ENCODE results near the gene CHAT.

CHAT gene

GRCh38 chr10:49612513-49613164 lies 1.2 kb upstream of the CHAT start:
- DNase-seq = no peak

GRCh38 chr10:49613165-49613881 lies 514 bp upstream of the CHAT start:
- no peak for DNase-seq

- no peak for DNase-seq
Measured at GRCh38 chr10:49614242-49615198, 683 bp downstream of the CHAT start.

GRCh38 chr10:49615213-49615612 lies 1.4 kb downstream of the CHAT start:
- DNase-seq = no peak

GRCh38 chr10:49615721-49616120 lies 1.9 kb downstream of the CHAT start:
- DNase-seq = no peak

- no peak for DNase-seq
Measured at GRCh38 chr10:49616421-49617101, 2.7 kb downstream of the CHAT start.

GRCh38 chr10:49617121-49618020 lies 3.5 kb downstream of the CHAT start:
- no peak for DNase-seq

GRCh38 chr10:49618821-49619220 lies 5.0 kb downstream of the CHAT start:
- DNase-seq = no peak

- DNase-seq = no peak
Measured at GRCh38 chr10:49619613-49620012, 5.8 kb downstream of the CHAT start.

- no peak for DNase-seq
Measured at GRCh38 chr10:49620286-49620810, 6.5 kb downstream of the CHAT start.

- no peak for DNase-seq
Measured at GRCh38 chr10:49620841-49621378, 7.1 kb downstream of the CHAT start.

- DNase-seq = no peak
Measured at GRCh38 chr10:49621561-49621960, 7.7 kb downstream of the CHAT start.

GRCh38 chr10:49622426-49623425 lies 8.9 kb downstream of the CHAT start:
- no peak for DNase-seq

- DNase-seq = no peak
Measured at GRCh38 chr10:49624629-49625028, 10.8 kb downstream of the CHAT start.

GRCh38 chr10:49625411-49625810 lies 11.6 kb downstream of the CHAT start:
- no peak for DNase-seq

GRCh38 chr10:49627038-49627437 lies 13.2 kb downstream of the CHAT start:
- no peak for DNase-seq

- no peak for DNase-seq
Measured at GRCh38 chr10:49627644-49628247, 13.9 kb downstream of the CHAT start.

- no peak for DNase-seq
Measured at GRCh38 chr10:49628599-49628998, 14.8 kb downstream of the CHAT start.

- no peak for DNase-seq
Measured at GRCh38 chr10:49629431-49629881, 15.6 kb downstream of the CHAT start.

Data from stimulated activated CD4-positive, alpha-beta T cell treated with anti-CD3 and anti-CD28 coated beads, Interleukin-4, amount 100 ng/mL, for 4 hours (primary cell).